ENCODE results near the gene RALGPS1.

DNA sequence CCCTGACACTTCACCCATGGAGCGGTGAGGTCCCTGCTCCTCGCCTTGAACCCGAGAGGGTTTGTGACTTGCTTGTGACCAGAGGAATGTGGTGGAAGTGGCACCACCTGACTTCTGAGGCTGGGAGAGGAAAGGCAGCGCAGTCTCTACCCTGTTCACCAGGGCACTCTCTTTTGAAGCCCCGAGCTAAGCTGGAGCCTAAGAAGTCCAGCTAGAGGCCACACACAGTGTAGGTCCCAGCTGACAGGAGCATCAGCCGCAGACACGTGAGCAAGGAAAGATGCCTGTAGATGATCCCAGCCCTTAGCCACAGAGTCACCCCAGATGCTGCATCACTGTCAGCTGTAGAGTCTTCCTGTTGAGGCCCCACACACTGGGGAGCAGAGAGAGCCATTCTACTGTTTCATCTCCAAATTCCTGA lies 209.5 kb downstream of the RALGPS1 start:
- TF ChIP-seq, protein P1, sequence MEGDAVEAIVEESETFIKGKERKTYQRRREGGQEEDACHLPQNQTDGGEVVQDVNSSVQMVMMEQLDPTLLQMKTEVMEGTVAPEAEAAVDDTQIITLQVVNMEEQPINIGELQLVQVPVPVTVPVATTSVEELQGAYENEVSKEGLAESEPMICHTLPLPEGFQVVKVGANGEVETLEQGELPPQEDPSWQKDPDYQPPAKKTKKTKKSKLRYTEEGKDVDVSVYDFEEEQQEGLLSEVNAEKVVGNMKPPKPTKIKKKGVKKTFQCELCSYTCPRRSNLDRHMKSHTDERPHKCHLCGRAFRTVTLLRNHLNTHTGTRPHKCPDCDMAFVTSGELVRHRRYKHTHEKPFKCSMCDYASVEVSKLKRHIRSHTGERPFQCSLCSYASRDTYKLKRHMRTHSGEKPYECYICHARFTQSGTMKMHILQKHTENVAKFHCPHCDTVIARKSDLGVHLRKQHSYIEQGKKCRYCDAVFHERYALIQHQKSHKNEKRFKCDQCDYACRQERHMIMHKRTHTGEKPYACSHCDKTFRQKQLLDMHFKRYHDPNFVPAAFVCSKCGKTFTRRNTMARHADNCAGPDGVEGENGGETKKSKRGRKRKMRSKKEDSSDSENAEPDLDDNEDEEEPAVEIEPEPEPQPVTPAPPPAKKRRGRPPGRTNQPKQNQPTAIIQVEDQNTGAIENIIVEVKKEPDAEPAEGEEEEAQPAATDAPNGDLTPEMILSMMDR (IDR thresholded peaks at IDR 0.05; ENCODE audit: low read length): no peak
- TF ChIP-seq EZH2 (optimal IDR thresholded peaks at IDR 0.05; ENCODE audit: low read depth, low read length): no peak
